K562 (cell line): ENCODE measurements around the gene STXBP4. TPM values are rescaled to one million over a fixed set of nuclear protein-coding genes. Genes with fewer than 3 reads are reported as not detected.
A peak's percentile ranks its signal among the peaks of the same experiment; 100 is the strongest.

Experiments
- ARID1B ChIP-seq: fragments of 450-650 bp; IDR thresholded peaks from 2 replicates; pipeline ENCODE4 v1.6.1; 2016; ENCODE audit warnings: antibody characterized with exemption, mild to moderate bottlenecking, inconsistent platforms
- DPF2 ChIP-seq: fragments of 450-650 bp; IDR thresholded peaks from 2 replicates; pipeline ENCODE4 v1.6.1; 2016
- KDM1A ChIP-seq, 2 experiments: fragments of 450-650 bp; IDR thresholded peaks; 2 replicates each; pipeline ENCODE4 v1.6.1; 2016; ENCODE audit warnings: mild to moderate bottlenecking in 2 of 2
- PBX2 ChIP-seq, 2 experiments: IDR thresholded peaks in 1 of 2; conservative IDR thresholded peaks in 1 of 2; 2 replicates each; pipeline ENCODE4 v1.6.1; 2016; ENCODE audit warnings: low read depth in 2 of 2, mild to moderate bottlenecking in 1 of 2, missing compliant biosample characterization in 1 of 2, missing genetic modification characterization in 1 of 2, moderate library complexity in 1 of 2
- PHF21A ChIP-seq: fragments of 450-650 bp; IDR thresholded peaks from 2 replicates; pipeline ENCODE4 v1.6.1; 2017; ENCODE audit warnings: low read depth, borderline replicate concordance
- SMARCA4 ChIP-seq: fragments of 450-650 bp; IDR thresholded peaks from 2 replicates; pipeline ENCODE4 v1.6.1; 2016
- ZNF121 ChIP-seq: sonication (generic); formaldehyde crosslinking; conservative IDR thresholded peaks from 2 replicates; pipeline ENCODE4 v1.8.0; 2022; ENCODE audit warnings: missing genetic modification reagents
- ZNF174 ChIP-seq: fragments of 250-450 bp; sonication (Bioruptor Pico); IDR thresholded peaks from 2 replicates; pipeline ENCODE4 v1.4.0; 2020; ENCODE audit warnings: mild to moderate bottlenecking
- ZNF23 ChIP-seq: fragments of 250-450 bp; sonication (Bioruptor Pico); IDR thresholded peaks from 2 replicates; pipeline ENCODE4 v1.4.0; 2020; ENCODE audit warnings: mild to moderate bottlenecking
- polyA plus RNA-seq, 8 experiments: library from polyadenylated mRNA; depleted of rRNA in 4 of 8; stranded (reverse) in 5 of 8; unstranded in 3 of 8; fragments of >200 nt; fragmentation: Nextera tagmentation in 2 of 8; fragmentation: Illumina TruSeq in 1 of 8; extraction: Ambion mirVana in 2 of 8; extraction: Trizol in 1 of 8; gene quantifications; 2 replicates each; pipeline versions ENCODE4 v1.2.1 to v1.2.3, GENCODE V29; 2011 to 2014; ENCODE audit warnings: inconsistent platforms in 1 of 8, missing spikeins in 1 of 8
- total RNA-seq, 7 experiments: library from RNA; depleted of rRNA in 6 of 7; stranded (reverse); fragments of >200 nt in 6 of 7; fragmentation: Illumina TruSeq in 2 of 7; extraction: Trizol in 2 of 7; gene quantifications; 2 replicates each; pipeline versions ENCODE4 v1.2.1 to v1.2.3, GENCODE V29; 2011 to 2021; ENCODE audit warnings: low replicate concordance in 1 of 7

The STXBP4 gene
- total and polyA plus RNA-seq, 9 of the 15 experiments (the other 6 are each of a cell fraction or from before 2014, with no cell fraction given): 11.6 to 23.2 (median 18.5) TPM

GRCh38 chr17:55068862-55069811 lies 100.6 kb downstream of the STXBP4 start (continued):
- TF ChIP-seq PBX2 (CRISPR knock-in tag; IDR thresholded peaks at IDR 0.05; ENCODE audit: low read depth) (no peak), PBX2 (tag; conservative IDR thresholded peaks at IDR 0.05; ENCODE audit: low read depth) (peak; percentile 39), DPF2 (peak; percentile 39; the same call in 1 of the 2 replicates), ZNF23 (CRISPR knock-in tag) (no peak), PHF21A (no peak), ARID1B (peak; percentile 54), KDM1A (IDR thresholded peaks at IDR 0.05) (0 out of 4 replicates have a peak, but pooled peaks of 1 of the 2 experiments have one; percentile 29), SMARCA4 (peak; percentile 32), ZNF121 (CRISPR knock-in tag) (no peak), ZNF174 (CRISPR knock-in tag) (no peak)
